Measurements from ENCODE around the gene PDE4DIP.
"Not testable (repeated sequence)": the region's sequence is repeated elsewhere in the genome, so short reads cannot be mapped to it uniquely, and the experiment has no call there.

DNA sequence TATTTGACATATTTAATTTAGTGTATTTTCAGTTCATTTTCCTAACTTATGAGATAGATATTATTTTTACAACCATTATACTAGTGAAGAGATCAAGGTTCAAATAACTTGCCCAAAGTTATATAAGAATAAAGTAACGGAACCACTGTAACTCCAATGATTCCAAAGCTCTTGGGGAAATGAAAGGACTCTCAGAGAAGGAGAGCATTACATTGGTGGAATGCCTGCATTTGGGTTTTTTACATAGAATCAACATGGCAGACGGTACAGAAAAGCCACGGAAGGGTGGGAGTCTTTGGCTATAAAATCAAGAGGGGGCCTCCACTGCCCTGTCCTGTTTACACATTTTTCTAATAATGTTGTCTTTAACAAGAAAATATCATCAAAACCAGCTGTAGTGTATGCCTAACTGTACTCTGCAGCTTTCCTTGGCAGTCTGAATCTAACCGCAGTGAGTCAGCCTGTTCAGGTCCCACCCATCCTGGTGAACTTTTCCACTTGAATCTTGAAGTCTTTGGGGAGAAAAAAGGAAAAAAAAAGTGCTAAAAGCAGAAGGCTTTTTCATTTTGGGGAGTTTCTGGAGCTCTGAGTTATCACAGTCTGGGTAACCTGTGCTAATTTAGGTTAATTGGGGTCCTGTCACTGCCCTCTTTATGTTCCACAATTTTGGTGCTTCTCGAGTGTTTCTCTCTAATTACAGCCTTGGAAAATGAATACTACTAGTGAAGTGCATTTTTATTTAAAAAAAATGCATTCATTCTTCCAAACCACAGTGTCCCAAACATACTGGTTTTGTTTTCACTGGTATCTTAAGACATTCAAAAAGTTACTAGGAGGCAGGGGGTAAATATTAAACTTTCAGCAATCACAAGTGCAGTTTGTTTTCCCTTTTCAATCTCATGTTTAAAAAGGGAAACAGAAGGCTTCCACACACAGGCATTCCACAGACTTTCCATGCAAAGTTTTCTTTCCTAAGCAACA, 30.5 kb downstream of the PDE4DIP start:
- not testable (repeated sequence) for TF ChIP-seq EZH2 (IDR thresholded peaks at IDR 0.05; ENCODE audit: borderline replicate concordance, low read depth, low read length, severe bottlenecking); POLR2AphosphoS5 (IDR thresholded peaks at IDR 0.05; ENCODE audit: insufficient read depth, low read depth, low read length); POLR2A (IDR thresholded peaks at IDR 0.05; ENCODE audit: low read depth, low read length); GATA2 (IDR thresholded peaks at IDR 0.05; ENCODE audit: insufficient read depth, insufficient read length, low read depth, low read length)
- TF ChIP-seq, protein P1, sequence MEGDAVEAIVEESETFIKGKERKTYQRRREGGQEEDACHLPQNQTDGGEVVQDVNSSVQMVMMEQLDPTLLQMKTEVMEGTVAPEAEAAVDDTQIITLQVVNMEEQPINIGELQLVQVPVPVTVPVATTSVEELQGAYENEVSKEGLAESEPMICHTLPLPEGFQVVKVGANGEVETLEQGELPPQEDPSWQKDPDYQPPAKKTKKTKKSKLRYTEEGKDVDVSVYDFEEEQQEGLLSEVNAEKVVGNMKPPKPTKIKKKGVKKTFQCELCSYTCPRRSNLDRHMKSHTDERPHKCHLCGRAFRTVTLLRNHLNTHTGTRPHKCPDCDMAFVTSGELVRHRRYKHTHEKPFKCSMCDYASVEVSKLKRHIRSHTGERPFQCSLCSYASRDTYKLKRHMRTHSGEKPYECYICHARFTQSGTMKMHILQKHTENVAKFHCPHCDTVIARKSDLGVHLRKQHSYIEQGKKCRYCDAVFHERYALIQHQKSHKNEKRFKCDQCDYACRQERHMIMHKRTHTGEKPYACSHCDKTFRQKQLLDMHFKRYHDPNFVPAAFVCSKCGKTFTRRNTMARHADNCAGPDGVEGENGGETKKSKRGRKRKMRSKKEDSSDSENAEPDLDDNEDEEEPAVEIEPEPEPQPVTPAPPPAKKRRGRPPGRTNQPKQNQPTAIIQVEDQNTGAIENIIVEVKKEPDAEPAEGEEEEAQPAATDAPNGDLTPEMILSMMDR (IDR thresholded peaks at IDR 0.05; ENCODE audit: extremely low read depth in 1 of 2, insufficient read depth in 1 of 2, low read depth in 1 of 2, low read length in 2 of 2): not testable (repeated sequence)

All from endothelial cell of umbilical vein (primary cell).